Mucosa of descending colon (tissue), 3 donors: ENCODE data around the gene CXCL3. TPM values are rescaled to one million over a fixed set of nuclear protein-coding genes. Genes with fewer than 3 reads are reported as not detected.
A peak's percentile ranks its signal among the peaks of the same experiment; 100 is the strongest.

Experiments used
- ATAC-seq: fragments of 200-7000 bp; cut with Tn5 transposase; one replicate; pipeline ENCODE4 v1.9.1; 2020; ENCODE audit warnings: mild to moderate bottlenecking, moderate library complexity
- DNase-seq, 3 donors: peaks; one replicate each; pipeline ENCODE4 v3.0.0-alpha.2; 2020
- H3K36me3 ChIP-seq: fragments of 200-600 bp; one replicate; pipeline ENCODE4 v1.8.0; 2021; ENCODE audit warnings: low read depth, mild to moderate bottlenecking
- H3K4me1 ChIP-seq: fragments of 200-600 bp; one replicate; pipeline ENCODE4 v1.8.0; 2021; ENCODE audit warnings: low read depth, mild to moderate bottlenecking
- H3K4me3 ChIP-seq: fragments of 200-600 bp; one replicate; pipeline ENCODE4 v1.8.0; 2021; ENCODE audit warnings: mild to moderate bottlenecking
- H3K9me3 ChIP-seq: fragments of 200-600 bp; one replicate; pipeline ENCODE4 v1.8.0; 2021; ENCODE audit warnings: mild to moderate bottlenecking
- CTCF ChIP-seq: fragments of 200-600 bp; IDR thresholded peaks from one replicate; pipeline ENCODE4 v1.8.0; 2022; ENCODE audit warnings: antibody characterized with exemption, mild to moderate bottlenecking
- intact Hi-C, 2 donors: fragments of 100-400 bp; cut with DNase I in 1 of 2; cut with micrococcal nuclease in 1 of 2; formaldehyde crosslinking; loops; one replicate each; pipeline versions ENCODE4 v1.11.0 to v1.11.1; 2022; cut with DNase I, micrococcal nuclease
- total RNA-seq, 3 donors: library from RNA; stranded (reverse); fragmentation: NEBNext Ultra II Directional in 2 of 3; extraction: Animal tissue kit (Norgen Biotek cat#: 25700) in 2 of 3; gene quantifications; one replicate each; pipeline versions ENCODE4 v1.2.1 to v1.2.4, GENCODE V29; 2021 to 2023
- donor health status: DM: no; HTN: no; CAD: no; lungs with moderate emphysema.
- donor health status: DM: no; HTN: no; CAD: no.
- donor health status: DM: no; HTN: yes; CAD: no.

Gene CXCL3
- total RNA-seq, 3 donors from 2014 or later: 2.7 to 30.8 (median 3.9) TPM

DNA sequence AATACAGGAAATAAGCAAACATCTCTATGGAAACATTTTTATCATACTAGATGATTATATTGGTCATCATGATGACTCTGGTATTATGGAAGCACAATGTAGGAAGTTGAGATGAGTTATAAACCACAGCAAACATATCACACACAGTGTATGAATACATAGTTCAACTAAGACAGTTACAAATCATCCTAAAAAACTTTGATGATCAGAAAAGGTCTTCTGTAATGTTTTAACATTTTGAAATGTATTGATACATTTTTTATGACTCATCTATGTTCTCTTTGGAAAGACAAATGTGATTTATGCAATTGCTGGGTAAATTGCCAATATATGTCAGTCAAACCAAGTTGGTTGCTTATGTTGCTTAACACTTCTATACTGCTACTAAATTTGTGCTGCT is 4.8 kb downstream of the CXCL3 start:
- no peak for DNase-seq
- Histone ChIP-seq H3K4me1 (peaks cover 8% of the 10 kb centered on the region), H3K36me3 (no peaks in the 10 kb centered on the region), H3K9me3 (no peaks in the 10 kb centered on the region), H3K4me3 (no peak overlapping the region)
- TF ChIP-seq CTCF: no peak
- peak; percentile 34 for ATAC-seq
- intact Hi-C loops: loop anchor here in 1 of 2 donors (10.0 kb wide), 1 partner anchor 169 kb away; the partner anchor contains the start of gene CXCL1

DNA sequence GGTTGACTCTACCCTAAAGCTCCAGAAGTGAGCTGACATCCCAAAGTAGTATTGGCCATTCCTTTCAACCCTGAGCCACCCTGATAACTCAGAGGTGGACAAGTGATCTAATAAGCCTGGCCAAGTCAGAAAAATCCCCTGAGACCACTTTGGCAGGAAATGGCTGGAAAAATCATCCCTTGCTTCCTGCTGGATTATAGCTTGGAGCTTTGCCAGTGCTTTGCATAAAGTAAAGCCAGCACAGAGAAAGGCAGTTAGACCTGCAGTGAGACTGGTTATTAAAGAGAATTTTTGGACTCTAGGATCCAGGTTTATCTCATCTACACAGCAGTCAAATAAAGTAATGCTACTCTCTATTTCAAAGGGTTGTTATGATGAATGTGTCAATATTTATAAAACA is 6.4 kb downstream of the CXCL3 start:
- no peaks in the 10 kb centered on the region for H3K36me3 ChIP-seq
- H3K4me1 ChIP-seq: peaks cover 8% of the 10 kb centered on the region
- peak; percentile 83 for ATAC-seq
- no peak overlapping the region for H3K4me3 ChIP-seq
- intact Hi-C loops: loop anchor here in 1 of 2 donors (10.0 kb wide), 1 partner anchor 167 kb away; the partner anchor contains the start of gene CXCL1
- DNase-seq: peak in 1 of 3 donors; percentile 55
- no peaks in the 10 kb centered on the region for H3K9me3 ChIP-seq
- no peak for TF ChIP-seq CTCF

DNA sequence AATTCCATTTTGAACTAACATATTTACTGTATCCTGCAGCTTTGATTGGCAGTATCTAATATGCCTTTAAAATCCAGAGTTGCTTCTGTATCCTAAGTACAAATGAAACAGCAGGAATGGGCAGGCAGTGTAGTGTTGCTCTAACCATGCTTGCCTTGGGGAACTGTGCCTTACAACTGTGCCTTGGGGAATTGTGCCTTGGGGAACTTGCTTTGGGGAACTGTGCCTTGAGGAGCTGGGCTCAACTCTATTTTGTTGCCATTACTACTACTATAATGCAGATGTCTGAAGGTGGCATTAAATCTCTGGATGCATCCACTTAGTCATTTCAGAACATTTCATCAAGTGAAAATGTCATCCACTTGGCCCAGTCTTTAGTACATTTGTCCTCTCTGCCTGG is 6.9 kb downstream of the CXCL3 start:
- H3K36me3 ChIP-seq: no peaks in the 10 kb centered on the region
- TF ChIP-seq CTCF: no peak
- no peak for DNase-seq
- peaks cover 8% of the 10 kb centered on the region for H3K4me1 ChIP-seq
- intact Hi-C loops: loop anchor here in 1 of 2 donors (10.0 kb wide), 1 partner anchor 167 kb away; the partner anchor contains the start of gene CXCL1
- no peak overlapping the region for H3K4me3 ChIP-seq
- H3K9me3 ChIP-seq: no peaks in the 10 kb centered on the region
- ATAC-seq: peak; percentile 15

DNA sequence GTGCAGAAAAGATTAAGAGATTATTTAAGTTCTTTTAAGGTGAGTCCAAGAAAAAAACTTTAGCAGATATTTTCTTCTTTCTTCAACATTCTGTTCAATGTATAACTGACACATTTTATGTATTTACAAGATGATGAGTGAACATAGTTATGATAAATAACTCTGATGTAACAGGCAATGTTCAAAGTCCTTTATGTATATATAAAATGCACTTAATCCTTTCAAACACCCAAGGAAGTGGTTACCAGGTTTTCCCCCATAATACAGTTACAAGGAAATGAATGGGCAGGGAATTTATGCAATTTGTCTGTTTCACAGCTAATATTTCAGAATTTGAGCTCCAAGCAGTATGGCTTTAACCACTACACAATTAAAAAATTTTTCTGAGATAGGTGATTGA is 8.2 kb downstream of the CXCL3 start:
- intact Hi-C loops: loop anchor here in 1 of 2 donors (10.0 kb wide), 1 partner anchor 165 kb away; the partner anchor contains the start of gene CXCL1
- no peak for TF ChIP-seq CTCF
- ATAC-seq (peak; percentile 74), DNase-seq (no peak)
- H3K9me3 ChIP-seq: no peaks in the 10 kb centered on the region
- H3K4me3 ChIP-seq: no peak overlapping the region
- H3K36me3 ChIP-seq: no peaks in the 10 kb centered on the region
- peaks cover 8% of the 10 kb centered on the region for H3K4me1 ChIP-seq

DNA sequence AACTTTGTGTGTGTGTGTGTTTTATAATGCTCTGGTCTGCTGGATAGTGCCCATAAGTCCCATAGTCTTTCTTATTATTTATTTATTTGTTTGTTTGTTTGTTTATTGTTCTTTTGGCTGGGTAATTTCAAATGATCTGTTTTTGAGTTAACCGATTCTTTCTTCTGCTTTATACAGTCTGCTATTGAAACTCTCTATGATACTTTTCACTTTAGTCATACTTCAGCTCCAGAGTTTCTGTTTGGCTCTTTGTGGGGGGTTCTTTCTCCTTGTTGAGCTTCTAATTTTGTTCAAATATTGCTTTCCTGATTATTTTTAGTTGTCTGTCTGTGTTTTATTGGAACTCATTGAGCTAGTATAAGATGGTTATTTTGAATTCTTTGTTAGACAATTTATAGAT is 10.0 kb downstream of the CXCL3 start:
- H3K9me3 ChIP-seq: no peaks in the 10 kb centered on the region
- no peak for TF ChIP-seq CTCF
- DNase-seq: no peak
- no peak for ATAC-seq
- H3K36me3 ChIP-seq: no peaks in the 10 kb centered on the region
- intact Hi-C loops: no loop called here
- peaks cover 8% of the 10 kb centered on the region for H3K4me1 ChIP-seq
- no peak overlapping the region for H3K4me3 ChIP-seq

- peak; percentile 97 for ATAC-seq
- H3K9me3 ChIP-seq: no peaks in the 10 kb centered on the region
- peak in 1 of 3 donors; percentile 56 for DNase-seq
- no peaks in the 10 kb centered on the region for H3K4me1 ChIP-seq
- intact Hi-C loops: no loop called here
- no peak for TF ChIP-seq CTCF
- no peak overlapping the region for H3K4me3 ChIP-seq
- H3K36me3 ChIP-seq: no peaks in the 10 kb centered on the region
Measured at GRCh38 chr4:74023709-74024108, 14.8 kb downstream of the CXCL3 start.
